Measurements from ENCODE around the gene IQSEC3.

The IQSEC3 gene

GRCh38 chr12:143964-144649 lies 77.5 kb downstream of the IQSEC3 start:
- no peak for DNase-seq

- no peak for DNase-seq
Observed at GRCh38 chr12:144650-145284, 78.2 kb downstream of the IQSEC3 start.

- DNase-seq = no peak
Observed at GRCh38 chr12:145369-145960, 78.9 kb downstream of the IQSEC3 start.

- DNase-seq = no peak
Observed at GRCh38 chr12:147242-147641, 80.7 kb downstream of the IQSEC3 start.

GRCh38 chr12:148676-149416 lies 82.3 kb downstream of the IQSEC3 start:
- DNase-seq = no peak

GRCh38 chr12:151579-151978 lies 85.0 kb downstream of the IQSEC3 start:
- no peak for DNase-seq

GRCh38 chr12:152440-152839 lies 85.9 kb downstream of the IQSEC3 start:
- peak in 1 of 2 experiments; percentile 3 for DNase-seq

- DNase-seq = peak; percentile 57 to 65
Observed at GRCh38 chr12:153080-153746, 86.6 kb downstream of the IQSEC3 start.

- DNase-seq = no peak
Observed at GRCh38 chr12:154058-154457, 87.5 kb downstream of the IQSEC3 start.

- no peak for DNase-seq
Observed at GRCh38 chr12:155006-155405, 88.4 kb downstream of the IQSEC3 start.

- DNase-seq = no peak
Observed at GRCh38 chr12:155646-156045, 89.1 kb downstream of the IQSEC3 start.

GRCh38 chr12:156945-157344 lies 90.4 kb downstream of the IQSEC3 start:
- DNase-seq = no peak

GRCh38 chr12:157644-158043 lies 91.1 kb downstream of the IQSEC3 start:
- no peak for DNase-seq

GRCh38 chr12:159156-159782 lies 92.7 kb downstream of the IQSEC3 start:
- no peak for DNase-seq

- no peak for DNase-seq
Observed at GRCh38 chr12:160858-161257, 94.3 kb downstream of the IQSEC3 start.

- no peak for DNase-seq
Observed at GRCh38 chr12:161823-162222, 95.3 kb downstream of the IQSEC3 start.

- DNase-seq = no peak
Observed at GRCh38 chr12:162467-163307, 96.1 kb downstream of the IQSEC3 start.

- DNase-seq = no peak
Observed at GRCh38 chr12:163406-163986, 96.9 kb downstream of the IQSEC3 start.

GRCh38 chr12:164207-164606 lies 97.6 kb downstream of the IQSEC3 start:
- DNase-seq = no peak

- no peak for DNase-seq
Observed at GRCh38 chr12:165862-166368, 99.3 kb downstream of the IQSEC3 start.

Data from AML-193 (cell line).